Stimulated activated CD4-positive, alpha-beta T cell treated with anti-CD3 and anti-CD28 coated beads, Interleukin-1b, Interleukin-23, amount 100 ng/mL, for 4 hours (primary cell): ENCODE data around the gene XRCC5.
"Not testable (repeated sequence)": the region's sequence is repeated elsewhere in the genome, so short reads cannot be mapped to it uniquely, and the experiment has no call there.

ENCODE experiments used
- DNase-seq, 2 donors: peaks; one replicate each; pipeline ENCODE4 v3.0.0-alpha.2; 2020; ENCODE audit warnings: low read depth in 2 of 2

XRCC5 gene

GRCh38 chr2:216201692-216202306 lies 92.7 kb downstream of the XRCC5 start:
- no peak for DNase-seq

GRCh38 chr2:216202626-216203250 lies 93.6 kb downstream of the XRCC5 start:
- DNase-seq, result no peak

GRCh38 chr2:216205486-216205885 lies 96.3 kb downstream of the XRCC5 start:
- DNase-seq, result no peak

- no peak for DNase-seq
Measured at GRCh38 chr2:216206041-216206703, 97.0 kb downstream of the XRCC5 start.

GRCh38 chr2:216206821-216207220 lies 97.7 kb downstream of the XRCC5 start:
- no peak for DNase-seq

- DNase-seq, result not testable (repeated sequence)
Measured at GRCh38 chr2:216208661-216209060, 99.5 kb downstream of the XRCC5 start.

- DNase-seq, result no peak
Measured at GRCh38 chr2:216210701-216211540, 101.8 kb downstream of the XRCC5 start.

- DNase-seq, result no peak
Measured at GRCh38 chr2:216211614-216212145, 102.5 kb downstream of the XRCC5 start.

GRCh38 chr2:216214768-216215167 lies 105.6 kb downstream of the XRCC5 start:
- no peak for DNase-seq

- DNase-seq, result no peak
Measured at GRCh38 chr2:216215658-216216390, 106.7 kb downstream of the XRCC5 start.

- DNase-seq, result no peak
Measured at GRCh38 chr2:216216951-216217903, 108.1 kb downstream of the XRCC5 start.

- no peak for DNase-seq
Measured at GRCh38 chr2:216217904-216218260, 108.7 kb downstream of the XRCC5 start.

- DNase-seq, result no peak
Measured at GRCh38 chr2:216219861-216220260, 110.7 kb downstream of the XRCC5 start.

- DNase-seq, result no peak
Measured at GRCh38 chr2:216220976-216221375, 111.8 kb downstream of the XRCC5 start.

- DNase-seq, result no peak
Measured at GRCh38 chr2:216221811-216222210, 112.7 kb downstream of the XRCC5 start.

GRCh38 chr2:216222650-216223352 lies 113.7 kb downstream of the XRCC5 start:
- DNase-seq, result no peak

- no peak for DNase-seq
Measured at GRCh38 chr2:216224388-216224787, 115.2 kb downstream of the XRCC5 start.

- no peak for DNase-seq
Measured at GRCh38 chr2:216229277-216229914, 120.2 kb downstream of the XRCC5 start.

- no peak for DNase-seq
Measured at GRCh38 chr2:216231867-216232266, 122.7 kb downstream of the XRCC5 start.
